GM21515 (cell line): ENCODE data around the gene DHX9.

Experiments
- ATAC-seq: cut with Tn5 transposase; IDR thresholded peaks from one replicate; pipeline ENCODE4 v1.9.1; 2021; ENCODE audit not compliant: unreplicated experiment

Gene DHX9

GRCh38 chr1:182835806-182836205 is 3.3 kb upstream of the DHX9 start:
- ATAC-seq: no peak

GRCh38 chr1:182841368-182841988 is 2.3 kb downstream of the DHX9 start:
- no peak for ATAC-seq

- no peak for ATAC-seq
These were observed 3.1 kb downstream of the DHX9 start for GRCh38 chr1:182842265-182842664.

DNA sequence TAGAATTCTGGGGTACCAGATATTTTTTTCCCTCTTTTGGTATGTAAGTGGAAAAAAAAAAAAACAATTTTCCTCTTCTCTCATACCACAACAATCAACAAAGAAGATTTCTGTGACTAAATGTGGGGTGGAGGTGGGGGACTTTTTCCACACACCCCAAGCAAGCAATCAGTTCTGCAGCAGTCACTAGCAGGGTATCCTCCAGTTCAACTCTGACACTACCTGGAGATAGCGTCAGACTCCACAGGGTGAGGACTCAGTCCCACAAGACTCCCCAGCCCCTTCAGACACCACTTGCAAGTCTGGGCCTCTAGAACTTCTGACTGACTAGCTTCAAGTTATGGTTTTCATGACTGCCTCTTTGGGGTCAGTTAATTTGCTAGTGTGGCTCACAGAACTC is 6.2 kb downstream of the DHX9 start:
- ATAC-seq: no peak

GRCh38 chr1:182845894-182846293 is 6.7 kb downstream of the DHX9 start:
- ATAC-seq: no peak

- ATAC-seq: no peak
These were observed 8.0 kb downstream of the DHX9 start for GRCh38 chr1:182847105-182847504.

GRCh38 chr1:182848736-182849135 is 9.6 kb downstream of the DHX9 start:
- ATAC-seq: no peak

- no peak for ATAC-seq
These were observed 11.2 kb downstream of the DHX9 start for GRCh38 chr1:182850319-182850718.

GRCh38 chr1:182851825-182852224 is 12.7 kb downstream of the DHX9 start:
- no peak for ATAC-seq

DNA sequence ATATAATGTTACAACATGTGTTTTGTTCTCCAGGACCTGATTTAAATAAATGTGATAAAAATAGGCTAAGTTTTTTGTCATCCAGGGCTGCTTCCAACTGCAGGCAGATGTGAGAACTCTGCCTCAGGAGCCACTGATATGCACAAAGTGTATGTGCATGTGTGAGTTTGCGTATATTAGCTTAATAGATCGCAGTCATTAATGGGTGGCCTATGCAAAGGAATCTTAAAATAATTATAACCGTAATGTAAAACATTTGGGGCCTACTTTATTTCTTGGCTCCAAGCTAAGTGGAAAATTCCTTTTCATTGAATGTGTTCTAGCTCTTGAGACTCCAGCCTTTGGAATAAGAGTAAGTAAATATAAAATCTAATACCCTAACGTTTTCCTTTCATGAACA is 16.8 kb downstream of the DHX9 start:
- no peak for ATAC-seq

DNA sequence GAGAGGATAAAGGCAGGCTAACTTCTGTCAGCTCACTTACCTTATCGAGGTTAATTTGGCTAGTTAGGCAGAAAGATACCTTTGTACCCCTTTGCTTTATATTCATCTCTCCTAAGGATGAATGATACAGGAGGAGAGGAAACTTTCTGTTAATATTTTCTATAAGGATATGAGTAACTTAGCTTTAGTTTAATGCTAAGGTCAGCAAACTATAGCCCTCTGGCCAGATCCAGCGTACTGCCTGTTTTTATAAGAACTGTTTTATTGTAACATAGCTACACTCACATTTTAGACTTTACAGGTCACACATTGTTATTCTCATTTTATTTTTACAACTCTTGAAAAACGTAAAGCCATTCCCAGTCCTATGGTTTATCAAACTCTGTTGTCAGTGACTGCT is 18.1 kb downstream of the DHX9 start:
- no peak for ATAC-seq

GRCh38 chr1:182860658-182861057 is 21.5 kb downstream of the DHX9 start:
- ATAC-seq: no peak

DNA sequence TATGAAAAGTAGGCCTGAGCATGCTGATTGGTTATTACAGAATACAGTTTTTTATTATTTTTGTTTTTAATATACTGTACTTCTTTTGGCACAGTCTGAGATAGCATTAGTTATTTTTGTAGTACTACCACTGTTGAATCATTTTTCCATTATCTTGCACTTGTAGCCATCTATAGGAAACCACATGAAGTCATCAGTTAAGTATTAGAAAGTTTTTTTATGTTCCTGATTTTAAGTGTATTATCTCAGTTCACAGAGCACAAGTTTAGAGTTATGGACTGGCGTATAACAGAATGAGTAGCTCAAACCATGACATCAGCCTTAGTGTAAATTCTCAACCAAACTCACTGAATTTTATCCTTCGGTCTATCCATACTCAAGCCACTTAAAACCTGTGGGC is 22.8 kb downstream of the DHX9 start:
- no peak for ATAC-seq

- no peak for ATAC-seq
These were observed 23.7 kb downstream of the DHX9 start for GRCh38 chr1:182862827-182863226.

GRCh38 chr1:182863940-182864339 is 24.8 kb downstream of the DHX9 start:
- no peak for ATAC-seq

DNA sequence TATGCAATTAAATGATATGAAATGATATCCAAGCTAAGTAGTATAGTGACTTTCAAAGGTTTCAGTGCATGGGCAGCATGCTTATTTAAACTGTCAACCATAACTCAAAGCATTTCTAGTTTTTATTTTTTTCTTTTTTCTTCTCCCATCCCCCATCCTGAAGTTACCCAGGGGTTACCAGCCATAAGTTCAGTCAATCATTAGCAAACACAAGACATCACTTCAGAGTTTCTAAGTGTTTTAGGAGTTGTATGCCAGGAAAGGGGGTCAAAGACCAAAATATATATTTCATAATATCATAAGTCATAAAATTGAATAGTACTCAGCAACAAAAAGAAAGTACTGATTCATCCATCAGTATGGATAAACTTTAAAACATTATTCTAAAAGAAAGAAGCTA is 28.7 kb downstream of the DHX9 start:
- no peak for ATAC-seq

DNA sequence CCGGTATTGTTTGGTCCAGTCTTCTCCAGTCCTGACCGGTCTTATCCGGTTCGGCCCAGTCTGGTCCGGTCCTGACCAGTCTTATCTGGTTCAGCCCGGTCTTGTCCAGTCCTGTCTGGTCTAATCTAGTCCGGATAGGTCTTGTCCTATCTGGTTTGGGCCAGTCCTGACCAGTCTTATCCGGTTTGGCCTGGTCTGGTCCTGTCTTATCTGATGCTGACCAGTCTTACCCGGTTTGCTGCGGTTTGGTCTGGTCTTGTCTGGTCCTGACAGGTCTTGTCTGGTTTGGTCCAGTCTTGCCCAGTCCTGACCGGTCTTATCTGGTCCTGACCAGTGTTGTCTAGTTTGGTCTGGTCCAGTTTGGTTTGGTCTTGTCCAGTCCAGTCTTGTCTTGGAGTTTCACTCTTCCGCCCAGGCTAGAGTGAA is 30.1 kb downstream of the DHX9 start:
- no peak for ATAC-seq

GRCh38 chr1:182872881-182873280 is 33.7 kb downstream of the DHX9 start:
- ATAC-seq: no peak

- ATAC-seq: no peak
These were observed 36.7 kb downstream of the DHX9 start for GRCh38 chr1:182875889-182876288.

- ATAC-seq: no peak
These were observed 38.2 kb downstream of the DHX9 start for GRCh38 chr1:182877331-182877730.

DNA sequence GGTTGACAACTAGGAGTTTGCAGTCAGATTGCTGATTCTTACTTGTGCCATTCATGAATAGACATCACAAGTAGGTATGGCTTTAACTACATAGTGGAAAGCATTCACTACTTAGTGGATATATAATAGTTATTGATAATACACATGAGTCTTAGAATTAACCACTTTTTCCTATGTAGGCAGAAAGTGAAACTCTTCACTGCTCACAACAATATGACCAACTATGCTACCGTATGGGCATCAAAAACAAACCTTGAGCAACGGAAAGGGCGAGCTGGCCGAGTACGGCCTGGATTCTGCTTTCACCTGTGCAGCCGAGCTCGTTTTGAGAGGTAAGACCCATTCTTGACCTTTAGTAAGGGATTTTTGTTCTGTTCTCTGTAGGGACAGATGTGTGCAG is 38.7 kb downstream of the DHX9 start:
- ATAC-seq: no peak

DNA sequence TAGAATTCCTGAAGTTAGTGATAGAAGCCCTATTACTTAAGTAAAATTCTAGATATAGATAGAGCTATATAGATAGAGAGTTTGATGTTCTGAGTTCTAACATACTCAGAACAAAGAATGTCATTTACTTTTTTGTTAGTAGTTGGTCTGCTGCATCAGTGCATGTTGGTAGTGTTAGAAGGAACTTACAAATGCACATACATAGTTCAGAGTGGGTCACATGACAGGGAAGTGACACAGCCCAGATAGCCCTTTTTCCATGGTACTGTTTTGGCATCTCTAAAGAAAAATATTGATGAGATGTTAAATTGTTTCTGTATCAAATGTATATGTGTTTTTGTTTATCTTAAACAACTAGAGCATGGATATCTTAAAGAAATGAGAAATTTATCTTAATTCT is 45.7 kb downstream of the DHX9 start:
- ATAC-seq: no peak

DNA sequence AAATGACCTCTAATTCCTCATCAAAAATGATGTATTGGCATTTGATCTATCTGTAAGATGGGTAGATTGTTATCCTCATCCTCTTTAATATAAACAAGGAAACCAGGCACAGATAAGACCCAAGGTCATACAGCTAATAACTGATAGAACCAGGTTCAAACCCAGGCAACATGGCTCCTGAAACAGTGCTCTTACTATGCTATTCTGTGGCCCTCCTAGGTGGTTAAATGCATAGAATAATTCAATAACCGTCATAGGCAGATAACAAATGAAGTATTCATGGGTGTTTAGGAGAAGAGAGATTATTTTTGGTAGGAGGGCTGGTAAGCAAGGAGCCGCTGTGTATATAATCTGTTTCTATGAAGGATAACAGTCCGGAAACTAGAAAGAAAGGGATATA is 46.4 kb downstream of the DHX9 start:
- no peak for ATAC-seq

DNA sequence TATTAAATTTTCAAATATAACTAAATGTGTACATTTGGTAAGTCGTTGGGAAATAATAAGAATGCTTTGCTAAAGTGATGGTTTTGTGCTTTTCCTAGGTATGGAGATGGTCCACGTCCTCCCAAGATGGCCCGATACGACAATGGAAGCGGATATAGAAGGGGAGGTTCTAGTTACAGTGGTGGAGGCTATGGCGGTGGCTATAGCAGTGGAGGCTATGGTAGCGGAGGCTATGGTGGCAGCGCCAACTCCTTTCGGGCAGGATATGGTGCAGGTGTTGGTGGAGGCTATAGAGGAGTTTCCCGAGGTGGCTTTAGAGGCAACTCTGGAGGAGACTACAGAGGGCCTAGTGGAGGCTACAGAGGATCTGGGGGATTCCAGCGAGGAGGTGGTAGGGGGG is 47.8 kb downstream of the DHX9 start:
- ATAC-seq: no peak
